ENCODE measurements around the gene CLIP4. TPM values are rescaled to one million over a fixed set of nuclear protein-coding genes. Genes with fewer than 3 reads are reported as not detected.
"Not testable (repeated sequence)": the region's sequence is repeated elsewhere in the genome, so short reads cannot be mapped to it uniquely, and the experiment has no call there.

CLIP4 gene, protein sequence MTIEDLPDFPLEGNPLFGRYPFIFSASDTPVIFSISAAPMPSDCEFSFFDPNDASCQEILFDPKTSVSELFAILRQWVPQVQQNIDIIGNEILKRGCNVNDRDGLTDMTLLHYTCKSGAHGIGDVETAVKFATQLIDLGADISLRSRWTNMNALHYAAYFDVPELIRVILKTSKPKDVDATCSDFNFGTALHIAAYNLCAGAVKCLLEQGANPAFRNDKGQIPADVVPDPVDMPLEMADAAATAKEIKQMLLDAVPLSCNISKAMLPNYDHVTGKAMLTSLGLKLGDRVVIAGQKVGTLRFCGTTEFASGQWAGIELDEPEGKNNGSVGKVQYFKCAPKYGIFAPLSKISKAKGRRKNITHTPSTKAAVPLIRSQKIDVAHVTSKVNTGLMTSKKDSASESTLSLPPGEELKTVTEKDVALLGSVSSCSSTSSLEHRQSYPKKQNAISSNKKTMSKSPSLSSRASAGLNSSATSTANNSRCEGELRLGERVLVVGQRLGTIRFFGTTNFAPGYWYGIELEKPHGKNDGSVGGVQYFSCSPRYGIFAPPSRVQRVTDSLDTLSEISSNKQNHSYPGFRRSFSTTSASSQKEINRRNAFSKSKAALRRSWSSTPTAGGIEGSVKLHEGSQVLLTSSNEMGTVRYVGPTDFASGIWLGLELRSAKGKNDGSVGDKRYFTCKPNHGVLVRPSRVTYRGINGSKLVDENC
- 48.2 TPM for total RNA-seq
- long read RNA-seq, full-length matches to known transcripts = 4 of 31 reads
- long read RNA-seq, partial matches to known transcripts = 19 of 31 reads
- long read RNA-seq, other reads (novel, unspliced or antisense) = 8 of 31 reads

GRCh38 chr2:29114946-29115609 is at the start of gene CLIP4:
TSS of gene CLIP4 (plus strand) at chr2:29115415. CDS start at chr2:29121389, 5,974 bp downstream.
- DNase-seq (ENCODE audit: low spot score) = no peak

- DNase-seq (ENCODE audit: low spot score) = no peak
These were observed 48.8 kb upstream of the CLIP4 start for GRCh38 chr2:29066271-29066860.

- DNase-seq (ENCODE audit: low spot score) = no peak
These were observed 48.1 kb upstream of the CLIP4 start for GRCh38 chr2:29066997-29067605.

- DNase-seq (ENCODE audit: low spot score) = no peak
These were observed 46.7 kb upstream of the CLIP4 start for GRCh38 chr2:29068513-29068912.

DNA sequence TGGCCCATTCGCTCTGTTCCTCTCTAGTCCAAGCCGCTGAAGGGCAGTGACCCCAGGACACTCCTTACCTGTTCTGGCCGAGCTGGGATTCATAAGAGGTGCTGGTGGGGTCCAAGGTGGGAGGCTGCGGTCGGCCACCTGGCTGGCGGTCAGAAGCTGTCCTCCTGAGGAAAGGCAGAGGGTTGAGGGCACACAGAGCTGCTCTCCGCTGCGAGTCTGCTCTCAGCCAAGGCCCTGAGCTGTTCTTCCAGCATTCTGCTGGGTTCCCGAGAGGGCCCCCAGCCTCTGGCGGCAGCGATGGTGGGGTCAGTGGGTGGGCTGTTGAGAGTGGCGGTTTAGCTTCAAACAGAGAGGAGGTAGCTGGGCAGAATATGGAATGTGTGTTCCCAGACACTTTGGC is 44.7 kb upstream of the CLIP4 start:
- DNase-seq (ENCODE audit: low spot score) = no peak

DNA sequence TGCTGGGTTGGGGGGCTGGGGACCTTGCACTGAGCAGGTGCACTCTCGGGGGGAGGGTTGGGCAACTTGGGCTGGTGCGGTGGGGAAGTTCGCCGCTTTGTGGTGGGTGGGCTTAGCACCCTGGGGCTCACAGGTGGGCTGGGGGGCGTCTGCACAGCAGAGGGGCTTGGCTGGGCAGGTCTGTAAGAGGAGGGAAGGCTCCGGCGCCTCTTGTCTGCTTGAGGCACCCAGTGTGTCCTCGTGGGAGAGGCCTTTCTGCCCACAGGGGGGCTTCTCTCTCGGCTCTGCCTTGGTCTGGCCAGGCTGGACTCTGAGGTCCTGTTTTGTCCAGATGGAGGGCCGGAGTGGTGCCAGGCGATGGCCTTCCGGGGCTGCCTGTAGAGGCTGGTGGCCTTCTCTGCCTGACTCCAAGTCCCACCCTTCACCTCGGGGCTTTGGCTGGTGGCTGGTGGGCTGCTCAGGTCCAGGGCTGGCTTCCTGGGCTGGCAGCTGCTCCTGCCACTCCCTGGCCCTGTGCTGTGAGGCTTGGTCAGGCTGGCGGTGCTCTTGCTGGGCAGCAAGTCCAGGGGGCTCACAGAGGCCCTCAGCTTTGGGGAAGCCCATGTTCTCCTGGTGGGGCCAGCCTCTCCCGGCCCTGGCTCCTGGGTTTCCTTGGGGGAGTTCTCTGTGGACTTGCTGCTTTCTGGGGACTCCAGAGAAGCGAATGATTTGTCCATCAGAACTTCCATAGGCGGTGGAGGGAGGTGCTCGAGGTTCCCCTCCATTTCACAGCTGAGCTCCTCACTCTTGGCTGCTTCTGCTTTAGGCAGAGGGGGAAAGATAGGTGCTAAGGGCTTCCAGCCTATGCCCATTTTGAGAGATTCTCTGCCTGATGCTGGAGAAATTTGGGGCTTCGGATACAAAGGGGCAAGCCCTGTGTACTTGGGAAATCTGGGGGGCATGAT is 43.9 kb upstream of the CLIP4 start:
- DNase-seq (ENCODE audit: low spot score) = no peak

DNA sequence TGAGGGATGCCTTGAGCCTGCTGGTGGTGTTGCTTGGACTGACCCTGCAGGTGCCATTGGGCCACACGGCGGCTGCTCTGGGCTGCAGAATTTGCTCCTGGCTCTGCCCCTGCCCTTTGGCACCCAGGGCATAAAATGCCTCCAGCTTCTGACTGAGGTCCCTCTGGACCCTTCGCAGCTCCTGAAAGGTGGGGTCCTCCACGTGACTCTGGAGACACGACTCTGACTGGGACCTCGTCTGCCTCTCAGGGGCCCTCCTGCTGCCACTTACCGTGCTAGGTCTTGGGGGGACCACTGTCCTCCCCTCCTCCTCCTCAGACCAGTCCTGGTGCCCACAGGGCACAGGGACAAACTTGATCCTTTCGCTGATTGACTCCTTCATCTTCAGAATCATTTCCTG is 43.0 kb upstream of the CLIP4 start:
- DNase-seq (ENCODE audit: low spot score) = no peak

- DNase-seq (ENCODE audit: low spot score) = no peak
These were observed 42.1 kb upstream of the CLIP4 start for GRCh38 chr2:29072971-29073725.

DNA sequence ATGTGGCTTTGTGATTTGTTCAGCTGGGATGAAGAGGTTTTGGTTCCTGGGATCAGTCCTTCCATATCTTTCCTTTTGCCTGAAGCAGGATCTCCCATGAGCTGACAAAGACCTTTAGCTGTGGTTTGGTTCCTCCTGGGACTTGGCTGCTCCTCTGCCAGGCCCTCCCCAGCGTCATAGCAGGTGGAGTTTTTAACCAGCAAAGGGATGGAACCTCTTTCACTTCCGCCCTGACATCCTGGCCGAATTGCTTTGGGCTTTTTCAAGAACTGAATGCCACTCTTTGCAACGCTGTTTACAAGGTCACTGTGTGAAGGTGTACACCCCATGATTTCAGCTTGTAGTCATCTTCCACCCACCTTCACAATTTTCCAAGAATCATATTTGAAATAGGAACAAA is 41.3 kb upstream of the CLIP4 start:
- DNase-seq (ENCODE audit: low spot score) = no peak

DNA sequence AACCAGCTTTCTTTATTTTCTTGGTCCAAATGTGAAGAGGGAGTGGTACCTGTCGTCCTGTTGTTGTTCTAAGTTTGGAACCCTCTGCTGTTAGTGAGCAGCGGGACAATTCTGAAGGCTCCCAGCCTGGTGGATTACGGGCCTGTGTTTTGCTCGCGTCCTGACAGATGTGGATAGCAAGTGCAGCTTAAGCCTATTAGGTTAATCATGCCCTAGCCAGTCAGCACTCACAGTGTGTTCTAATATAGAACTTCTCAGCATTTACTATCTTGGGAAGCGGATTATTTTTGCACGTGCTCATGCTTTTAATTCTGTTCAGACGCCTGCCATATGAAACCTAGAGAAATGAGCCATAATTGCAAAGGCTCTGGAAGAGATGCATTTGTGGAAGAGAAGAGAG is 40.8 kb upstream of the CLIP4 start, which contains the start of gene PCARE:
Gene PCARE, minus strand, starts transcription at position 113 of the 400 bp plus-strand sequence. CDS start 262 bp downstream, outside the sequence.
- no peak for DNase-seq (ENCODE audit: low spot score)

GRCh38 chr2:29075894-29076705 is 39.1 kb upstream of the CLIP4 start:
- no peak for DNase-seq (ENCODE audit: low spot score)

DNA sequence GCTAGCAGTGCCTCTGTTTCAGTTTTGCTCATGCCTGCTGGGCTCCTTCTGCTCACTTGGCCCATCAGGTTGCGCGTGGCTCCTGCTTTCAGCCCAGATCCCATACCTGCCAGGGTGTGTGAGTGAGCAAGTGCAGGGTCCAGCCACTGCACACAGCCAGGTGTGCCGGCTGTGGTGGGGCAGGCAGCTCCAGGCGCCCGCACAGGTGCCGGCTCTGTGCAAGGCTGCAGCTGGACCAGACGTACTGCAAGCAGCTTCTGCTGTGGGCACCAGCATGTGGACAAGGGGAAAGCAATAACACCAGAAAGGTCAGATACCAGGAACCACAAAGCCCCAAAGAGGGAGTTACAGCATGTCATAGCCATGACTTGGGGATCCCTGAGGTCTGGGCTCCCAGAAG is 35.3 kb upstream of the CLIP4 start:
- no peak for DNase-seq (ENCODE audit: low spot score)

DNA sequence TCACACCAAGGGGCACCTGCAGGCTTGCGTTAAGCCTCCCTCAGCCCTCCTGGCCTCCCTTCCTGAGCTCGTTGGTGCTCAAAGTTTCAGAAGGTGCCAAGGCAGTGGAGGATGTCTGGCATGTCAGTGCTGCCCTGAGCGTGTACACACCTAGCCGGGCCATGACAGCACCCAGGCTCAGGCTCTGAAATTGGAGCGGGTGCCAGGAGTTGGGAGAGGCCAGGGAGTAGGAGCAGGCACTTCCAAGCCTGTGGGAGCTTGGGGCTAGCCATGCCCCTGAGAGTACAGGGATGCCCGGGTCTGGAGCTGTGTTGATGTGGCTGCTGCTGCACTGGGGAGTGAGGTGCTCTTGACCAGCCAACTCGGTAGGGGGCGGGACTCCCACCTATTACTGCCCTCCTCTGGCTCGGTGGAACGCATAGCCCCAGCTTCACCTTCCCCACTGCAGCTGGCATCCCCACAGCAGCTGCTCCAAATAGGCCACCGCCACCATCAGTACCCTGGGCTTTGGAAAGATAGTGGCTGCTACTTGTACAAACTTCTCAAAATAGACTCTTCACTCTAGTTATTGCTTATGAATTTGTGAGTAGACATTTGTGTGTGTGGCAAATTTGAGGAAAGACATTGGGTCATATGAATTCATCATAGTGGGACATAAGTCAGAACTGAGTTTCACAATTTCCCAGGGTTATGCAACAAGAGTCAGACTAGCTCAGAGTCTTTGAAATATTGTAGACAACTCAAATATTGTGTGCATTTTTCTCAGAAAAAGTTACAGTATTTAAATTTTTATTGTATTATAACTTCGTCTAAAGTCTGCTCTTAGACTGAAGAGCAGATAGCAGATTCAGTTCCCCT is 34.1 kb upstream of the CLIP4 start:
- no peak for DNase-seq (ENCODE audit: low spot score)

DNA sequence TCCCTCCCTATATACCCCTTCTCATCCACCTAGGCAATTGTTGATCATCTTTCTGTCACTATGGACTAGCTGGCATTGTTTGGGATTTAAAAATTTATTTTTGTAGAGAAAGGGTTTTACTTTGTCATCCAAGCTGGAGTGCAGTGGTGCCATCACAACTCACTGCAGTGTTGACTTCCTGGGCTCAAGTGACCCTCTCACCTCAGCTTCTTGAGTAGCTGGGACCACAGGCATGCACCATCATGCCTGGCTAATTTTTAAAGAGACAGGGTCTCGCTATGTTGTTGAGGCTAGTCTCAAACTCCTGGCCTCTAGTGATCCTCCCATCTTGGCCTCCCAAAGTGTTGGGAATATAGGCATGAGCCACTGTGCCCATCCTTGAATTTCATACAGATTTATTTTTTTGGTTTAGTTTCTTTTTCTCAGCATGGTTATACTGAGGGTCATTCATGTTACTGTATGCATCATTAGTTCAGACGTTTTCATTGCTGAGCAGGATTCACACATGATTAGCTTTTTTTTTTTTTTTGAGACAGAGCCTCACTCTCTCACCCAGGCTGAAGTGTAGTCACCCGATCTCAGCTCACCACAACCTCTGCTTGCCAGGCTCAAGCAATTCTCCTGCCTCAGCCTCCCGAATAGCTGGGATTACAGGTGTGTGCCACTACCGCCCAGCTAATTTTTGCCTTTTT is 32.3 kb upstream of the CLIP4 start:
- DNase-seq (ENCODE audit: low spot score) = no peak

GRCh38 chr2:29084554-29084953 is 30.7 kb upstream of the CLIP4 start:
- DNase-seq (ENCODE audit: low spot score) = no peak

GRCh38 chr2:29090311-29090710 is 24.9 kb upstream of the CLIP4 start:
- DNase-seq (ENCODE audit: low spot score) = not testable (repeated sequence)

DNA sequence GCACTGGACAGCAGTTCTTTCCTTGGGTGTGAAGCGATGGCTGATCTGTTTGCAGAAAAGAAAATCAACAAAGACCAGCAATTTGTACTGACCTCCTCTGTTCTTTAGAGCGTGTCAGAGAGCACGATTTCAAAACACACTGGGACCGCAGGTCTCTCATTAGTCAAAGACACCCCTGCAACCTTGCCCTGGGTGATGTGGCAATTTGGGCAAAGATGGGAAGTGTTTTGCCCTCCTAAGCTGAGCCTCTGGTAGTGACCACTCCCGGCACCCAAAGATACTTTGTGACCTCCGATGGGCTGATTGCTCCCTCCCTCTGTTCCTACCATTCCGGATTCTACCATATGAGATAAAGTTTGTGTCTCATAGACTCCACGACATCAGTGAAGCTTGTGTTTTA is 18.2 kb upstream of the CLIP4 start:
- DNase-seq (ENCODE audit: low spot score) = no peak

Measured in mesenteric fat pad (tissue), 1 donor.